Heart left ventricle (tissue), 16 donors: ENCODE results near the gene VPS37B. TPM values are rescaled to one million over a fixed set of nuclear protein-coding genes. Genes with fewer than 3 reads are reported as not detected.

Experiments
- ATAC-seq, 4 donors: fragments of 200-7000 bp; cut with Tn5 transposase; one replicate each; pipeline ENCODE4 v1.9.1; 2020 to 2022; ENCODE audit warnings: moderate library complexity in 4 of 4, mild to moderate bottlenecking in 3 of 4, moderate number of reproducible peaks in 1 of 4
- DNase-seq, 5 donors: peaks; one replicate each; pipeline ENCODE4 v3.0.0-alpha.2; 2020
- H3K27ac ChIP-seq, 12 donors: fragments of 200-600 bp; sonication (generic) in 4 of 12; one replicate each; pipeline versions ENCODE4 v1.5.0 to v1.8.0; 2016 to 2022; ENCODE audit warnings: mild to moderate bottlenecking in 2 of 12
- H3K27me3 ChIP-seq, 9 donors: fragments of 200-600 bp; sonication (generic) in 2 of 9; one replicate each; pipeline versions ENCODE4 v1.5.1 to v1.8.0; 2016 to 2022; ENCODE audit warnings: mild to moderate bottlenecking in 3 of 9
- H3K36me3 ChIP-seq, 9 donors: fragments of 200-600 bp; sonication (generic) in 2 of 9; one replicate each; pipeline versions ENCODE4 v1.5.0 to v1.8.0; 2018 to 2022; ENCODE audit warnings: mild to moderate bottlenecking in 2 of 9
- H3K4me1 ChIP-seq, 12 donors: fragments of 200-600 bp; sonication (generic) in 4 of 12; one replicate each; pipeline versions ENCODE4 v1.5.0 to v1.8.0; 2016 to 2022; ENCODE audit warnings: mild to moderate bottlenecking in 3 of 12
- H3K4me3 ChIP-seq, 12 donors: fragments of 200-600 bp; sonication (generic) in 4 of 12; one replicate each; pipeline versions ENCODE4 v1.5.0 to v1.8.0; 2017 to 2022; ENCODE audit warnings: mild to moderate bottlenecking in 9 of 12, moderate library complexity in 4 of 12
- H3K9me3 ChIP-seq, 12 donors: fragments of 200-600 bp; sonication (generic) in 4 of 12; one replicate each; pipeline versions ENCODE4 v1.5.0 to v1.8.0; 2016 to 2022; ENCODE audit warnings: mild to moderate bottlenecking in 1 of 12
- POLR2A ChIP-seq, 2 donors: fragments of 450-650 bp; IDR thresholded peaks; one replicate each; pipeline ENCODE4 v1.6.1; 2017; ENCODE audit warnings: antibody characterized with exemption in 2 of 2, mild to moderate bottlenecking in 2 of 2, moderate library complexity in 2 of 2
- WGBS, 4 donors: extraction: QIAGEN DNeasy Blood & Tissue Kit in 2 of 4; methylation state at CpG; one replicate each; pipeline versions ENCODE4 v1.1.5 to v1.1.7; 2013 to 2018; 5-methylcytosine and 5-hydroxymethylcytosine counted together
- intact Hi-C, 10 donors: fragments of 100-400 bp; cut with DNase I; formaldehyde crosslinking; loops; one replicate each; pipeline versions ENCODE4 v1.11.1 to v1.14.2; 2022
- polyA plus RNA-seq, 2 donors: library from polyadenylated mRNA; stranded (reverse); fragments of 200-250 nt; gene quantifications; one replicate each; pipeline ENCODE4 v1.2.3, GENCODE V29; 2013
- total RNA-seq, 9 donors: library from RNA; depleted of rRNA in 2 of 9; stranded (reverse); fragments of >200 nt in 2 of 9; fragmentation: NEBNext Ultra II Directional in 3 of 9; extraction: Animal tissue kit (Norgen Biotek cat#: 25700) in 3 of 9; gene quantifications; one replicate each; pipeline versions ENCODE4 v1.1.0 to v1.2.4, GENCODE V29; 2016 to 2023
- TF ChIP-seq, protein P1 (sequence below), 12 donors: fragments of 200-600 bp; sonication (generic) in 4 of 12; IDR thresholded peaks; one replicate each; pipeline versions ENCODE4 v1.5.0 to v1.8.0; 2018 to 2022; ENCODE audit warnings: antibody characterized with exemption in 12 of 12, mild to moderate bottlenecking in 5 of 12
- donor health status: ischemic (EF 13 %, LVEDD 7.1; RV severe dilation, severe dysfunction).
- donor health status: healthy with polysubstance abuse.
- donor health status: DM: no; HTN: yes; CAD: no.
- donor health status: DM: no; HTN: no; CAD: no.
- donor health status: ischemic (EF 25% LVEDD 6.9; RV normal size, moderate dysfunction).
- donor health status: ischemic (EF 25% LVEDD 5.7; RV mildly dilated, moderate dysfunction).
- donor health status: healthy.
- donor health status: DM: yes; HTN: yes; CAD: no.
- donor health status: ischemic (EF 35%, LVEDD 5.7; RV mildly dilated, moderate dysfunction).
- donor health status: nonischemic (EF 11% LVEDD 7.7; RV severe dilation, severe dysfunction).
- donor health status: DM: yes; HTN: yes; CAD: no.
- donor health status: PGD.
- donor health status: ischemic (EF 29% LVEDD 5.4; RV normal size, mild dysfunction).
- donor health status: nonischemic (EF 23%, LVEDD 6.1; RV moderate dilation, normal function).

The VPS37B gene
- total and polyA plus RNA-seq, 11 donors, result 14.5 to 51.2 (median 21.7) TPM

DNA sequence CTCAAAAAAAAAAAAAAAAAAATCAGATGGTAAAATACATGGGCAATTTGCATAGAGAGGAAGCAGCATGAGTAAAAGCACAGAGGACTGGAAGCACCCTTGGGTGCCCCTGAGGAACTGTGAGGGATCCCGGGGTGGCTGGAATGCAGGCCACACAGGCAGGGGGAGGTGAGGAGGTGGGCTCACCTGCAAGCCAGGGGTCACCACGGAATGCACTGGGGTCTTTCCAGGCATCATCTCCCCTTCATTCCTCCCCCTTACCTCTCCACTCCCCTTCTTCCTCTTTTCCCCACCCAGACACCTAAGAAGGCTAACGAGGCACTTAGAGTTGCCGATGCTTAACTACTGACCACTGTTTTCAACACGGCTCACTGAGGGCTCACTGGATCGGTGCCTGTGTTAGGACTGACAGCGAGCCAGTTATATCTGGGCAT, 75.1 kb downstream of the VPS37B start:
- Histone ChIP-seq H3K27ac (no peak overlapping the region), H3K9me3 (no peaks in the 10 kb centered on the region), H3K4me3 (no peak overlapping the region), H3K36me3 (no peaks in the 10 kb centered on the region), H3K27me3 (no peaks in the 10 kb centered on the region), H3K4me1 (peaks cover 0 to 2% (median 0%) of the 10 kb centered on the region in 12 donors)
- no peak for ATAC-seq
- WGBS, 4 donors, result 56 to 66% (median 58%) methylated on average over 7 of the region's 7 CpGs
- intact Hi-C loops, result no loop called here
- no peak for DNase-seq
- TF ChIP-seq, protein P1, sequence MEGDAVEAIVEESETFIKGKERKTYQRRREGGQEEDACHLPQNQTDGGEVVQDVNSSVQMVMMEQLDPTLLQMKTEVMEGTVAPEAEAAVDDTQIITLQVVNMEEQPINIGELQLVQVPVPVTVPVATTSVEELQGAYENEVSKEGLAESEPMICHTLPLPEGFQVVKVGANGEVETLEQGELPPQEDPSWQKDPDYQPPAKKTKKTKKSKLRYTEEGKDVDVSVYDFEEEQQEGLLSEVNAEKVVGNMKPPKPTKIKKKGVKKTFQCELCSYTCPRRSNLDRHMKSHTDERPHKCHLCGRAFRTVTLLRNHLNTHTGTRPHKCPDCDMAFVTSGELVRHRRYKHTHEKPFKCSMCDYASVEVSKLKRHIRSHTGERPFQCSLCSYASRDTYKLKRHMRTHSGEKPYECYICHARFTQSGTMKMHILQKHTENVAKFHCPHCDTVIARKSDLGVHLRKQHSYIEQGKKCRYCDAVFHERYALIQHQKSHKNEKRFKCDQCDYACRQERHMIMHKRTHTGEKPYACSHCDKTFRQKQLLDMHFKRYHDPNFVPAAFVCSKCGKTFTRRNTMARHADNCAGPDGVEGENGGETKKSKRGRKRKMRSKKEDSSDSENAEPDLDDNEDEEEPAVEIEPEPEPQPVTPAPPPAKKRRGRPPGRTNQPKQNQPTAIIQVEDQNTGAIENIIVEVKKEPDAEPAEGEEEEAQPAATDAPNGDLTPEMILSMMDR (IDR thresholded peaks at IDR 0.05), result no peak
- TF ChIP-seq POLR2A (IDR thresholded peaks at IDR 0.05), result no peak

DNA sequence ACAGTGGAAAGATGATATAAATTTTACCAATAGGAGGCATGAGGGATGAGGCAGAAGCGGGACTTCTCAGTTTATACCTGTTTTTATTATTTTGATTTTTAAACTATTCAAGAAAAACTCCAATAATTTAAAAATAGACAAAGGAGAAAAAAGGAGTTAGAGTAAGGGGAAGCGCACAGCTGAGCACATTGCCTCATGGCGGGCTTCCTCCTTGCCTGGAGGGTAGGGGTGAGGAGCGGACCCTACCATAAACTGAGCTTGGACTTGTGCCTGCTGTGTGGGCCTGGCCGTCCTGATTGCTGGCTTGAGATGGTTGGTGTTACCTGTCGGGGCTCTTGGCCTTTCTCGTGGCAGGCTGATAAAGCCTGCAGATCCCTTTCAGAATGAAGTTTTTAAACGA, 75.8 kb downstream of the VPS37B start:
- 81 to 88% (median 85%) methylated on average over 8 of the region's 8 CpGs for WGBS, 4 donors
- intact Hi-C loops, result no loop called here
- DNase-seq (no peak), ATAC-seq (no peak)
- H3K27me3 ChIP-seq, result no peaks in the 10 kb centered on the region
- H3K9me3 ChIP-seq, result no peaks in the 10 kb centered on the region
- TF ChIP-seq POLR2A (IDR thresholded peaks at IDR 0.05), result no peak
- TF ChIP-seq, protein P1 (IDR thresholded peaks at IDR 0.05), result no peak
- no peak overlapping the region for H3K4me3 ChIP-seq
- H3K36me3 ChIP-seq, result no peaks in the 10 kb centered on the region
- H3K27ac ChIP-seq, result no peak overlapping the region
- H3K4me1 ChIP-seq, result no peaks in the 10 kb centered on the region

DNA sequence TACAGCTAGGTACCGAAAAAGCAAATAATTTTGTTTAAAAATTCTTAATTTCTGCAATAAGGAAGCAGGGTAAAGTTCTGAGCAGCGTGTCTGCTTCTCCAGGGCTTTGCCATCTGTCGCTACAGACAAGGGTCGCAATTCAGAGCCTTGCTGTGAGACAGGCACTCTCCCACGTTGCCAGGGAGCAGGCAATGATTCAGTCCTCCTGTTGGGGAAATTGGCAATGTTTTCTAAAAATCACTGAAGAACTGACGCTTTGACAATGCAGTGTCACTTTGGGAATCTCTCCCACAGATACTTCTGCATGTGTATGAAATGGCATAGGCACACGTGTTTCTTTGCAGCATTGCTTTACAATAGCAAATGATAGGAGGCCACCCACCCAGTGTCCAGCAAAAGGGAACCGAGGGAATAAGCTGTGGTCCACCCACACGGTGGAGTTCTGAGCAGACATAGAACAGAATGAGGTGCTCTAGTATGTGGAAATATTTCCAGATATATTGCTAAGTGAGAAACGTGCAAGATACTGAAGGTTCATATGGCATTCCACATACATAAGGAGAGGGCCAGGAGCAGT, 76.6 kb downstream of the VPS37B start:
- ATAC-seq, result no peak
- 63 to 73% (median 69%) methylated on average over 10 of the region's 10 CpGs for WGBS, 4 donors

More for the DNA sequence above, 76.6 kb downstream of the VPS37B start:
- DNase-seq, result no peak
- Histone ChIP-seq H3K9me3 (no peaks in the 10 kb centered on the region), H3K4me3 (no peak overlapping the region), H3K4me1 (no peaks in the 10 kb centered on the region), H3K36me3 (no peaks in the 10 kb centered on the region), H3K27ac (no peak overlapping the region), H3K27me3 (no peaks in the 10 kb centered on the region)
- intact Hi-C loops, result no loop called here
- TF ChIP-seq POLR2A (IDR thresholded peaks at IDR 0.05), result no peak

Other genes starting within 250 kb of the VPS37B start
- 1 to 10 TPM in 1 of 9 donors, under 1 TPM in 2, not detected in 6; 0.69 to 4.3 (median 0.75) TPM for gene HCAR2, start 192.8 kb downstream of the VPS37B start, total RNA-seq
- under 1 TPM; 0.11 to 0.42 TPM for gene HCAR2, start 192.8 kb downstream of the VPS37B start, polyA plus RNA-seq
- 1 to 10 TPM in 1 of 9 donors, under 1 TPM in 4, not detected in 4; 0.10 to 1.1 (median 0.36) TPM for gene HCAR3, start 179.3 kb downstream of the VPS37B start, total RNA-seq
- under 1 TPM in 1 of 2 donors, not detected in 1; 0.11 TPM for gene HCAR3, start 179.3 kb downstream of the VPS37B start, polyA plus RNA-seq
- 1 to 10 TPM in 1 of 9 donors, under 1 TPM in 3, not detected in 5; 0.08 to 1.4 (median 0.31) TPM for gene HCAR1, start 165.3 kb downstream of the VPS37B start, total RNA-seq
- under 1 TPM in 1 of 2 donors, not detected in 1; 0.10 TPM for gene HCAR1, start 165.3 kb downstream of the VPS37B start, polyA plus RNA-seq
- gene DENR, start 143.3 kb downstream of the VPS37B start, total RNA-seq, result 10 to 100 TPM; 13.3 to 32.7 (median 26.3) TPM
- 10 to 100 TPM; 14.4 to 31.9 TPM for gene DENR, start 143.3 kb downstream of the VPS37B start, polyA plus RNA-seq
- 1 to 10 TPM in 1 of 9 donors, under 1 TPM in 8; 0.40 to 1.1 (median 0.76) TPM for gene CCDC62, start 121.6 kb downstream of the VPS37B start, total RNA-seq
- gene CCDC62, start 121.6 kb downstream of the VPS37B start, polyA plus RNA-seq, result under 1 TPM; 0.11 to 0.12 TPM
- gene HIP1R, start 60.7 kb downstream of the VPS37B start, total RNA-seq, result 10 to 100 TPM; 14.9 to 49.5 (median 19.6) TPM
- 10 to 100 TPM; 19.1 to 31.4 TPM for gene HIP1R, start 60.7 kb downstream of the VPS37B start, polyA plus RNA-seq
- gene ABCB9, start 70.3 kb upstream of the VPS37B start, total RNA-seq, result 1 to 10 TPM; 3.1 to 8.6 (median 4.7) TPM
- gene ABCB9, start 70.3 kb upstream of the VPS37B start, polyA plus RNA-seq, result 1 to 10 TPM; 3.1 to 3.3 TPM
- 10 to 100 TPM in 6 of 9 donors, 1 to 10 TPM in 3; 4.4 to 17.0 (median 12.7) TPM for gene OGFOD2, start 79.1 kb upstream of the VPS37B start, total RNA-seq
- gene OGFOD2, start 79.1 kb upstream of the VPS37B start, polyA plus RNA-seq, result 10 to 100 TPM; 12.7 to 19.7 TPM
- 100 to 1,000 TPM; 123 to 236 (median 140) TPM for gene ARL6IP4, start 84.6 kb upstream of the VPS37B start, total RNA-seq
- gene ARL6IP4, start 84.6 kb upstream of the VPS37B start, polyA plus RNA-seq, result 100 to 1,000 TPM; 186 to 325 TPM